HG02870 (cell line): ENCODE results near the gene GJD4.
A peak's percentile ranks its signal among the peaks of the same experiment; 100 is the strongest.

Experiments
- ATAC-seq: cut with Tn5 transposase; IDR thresholded peaks from one replicate; pipeline ENCODE4 v1.9.1; 2021; ENCODE audit warnings: mild to moderate bottlenecking, moderate library complexity; ENCODE audit not compliant: unreplicated experiment

The GJD4 gene

DNA sequence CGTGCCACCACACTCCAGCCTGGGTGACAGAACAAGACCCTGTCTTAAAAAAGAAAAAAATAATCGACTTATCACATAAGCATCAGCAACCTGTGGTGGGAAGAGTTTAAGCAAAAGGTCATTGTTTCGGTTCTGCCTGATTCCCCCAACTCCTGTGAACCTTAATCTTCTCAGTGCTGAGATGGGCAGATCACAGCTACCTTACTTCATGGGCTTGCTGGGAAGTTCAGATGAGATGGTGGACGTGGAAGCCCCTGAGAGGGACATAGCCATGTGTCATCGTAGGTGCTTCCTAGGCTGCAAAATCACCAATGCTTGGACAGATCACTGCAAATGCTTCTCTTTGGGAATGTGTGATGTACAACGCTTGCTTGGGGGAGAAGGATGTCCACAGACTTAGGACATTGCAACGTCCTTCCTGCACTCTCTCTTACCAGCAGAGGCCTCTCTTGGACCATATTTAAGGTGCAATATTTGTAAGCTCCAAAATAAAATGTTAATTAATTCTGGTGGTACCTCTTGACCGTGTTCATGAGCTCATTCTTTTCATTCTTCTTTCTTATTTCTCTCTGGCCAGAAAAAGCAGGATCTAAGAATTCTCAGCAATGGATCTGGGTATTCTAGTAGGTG lies 8.6 kb downstream of the GJD4 start:
- no peak for ATAC-seq

DNA sequence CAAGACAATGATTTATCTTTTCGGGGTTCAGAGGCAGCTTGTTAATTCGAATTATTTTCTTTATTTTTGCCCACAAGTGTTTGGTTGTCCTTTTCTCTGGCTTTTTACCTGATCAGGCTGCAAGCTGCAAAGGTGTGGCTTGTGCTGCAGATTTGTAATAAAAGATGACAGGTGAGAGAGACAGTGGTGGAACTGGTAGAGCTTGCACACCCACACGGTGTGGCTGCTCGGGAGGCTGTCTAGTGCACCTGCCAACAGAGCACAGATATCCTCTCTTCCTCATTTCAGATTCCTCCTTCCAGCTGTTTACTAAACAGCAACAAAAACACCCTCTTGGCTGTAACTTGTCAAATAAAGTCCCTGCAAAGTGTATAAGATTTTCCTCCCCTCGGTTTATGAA lies 9.2 kb downstream of the GJD4 start:
- ATAC-seq: no peak

DNA sequence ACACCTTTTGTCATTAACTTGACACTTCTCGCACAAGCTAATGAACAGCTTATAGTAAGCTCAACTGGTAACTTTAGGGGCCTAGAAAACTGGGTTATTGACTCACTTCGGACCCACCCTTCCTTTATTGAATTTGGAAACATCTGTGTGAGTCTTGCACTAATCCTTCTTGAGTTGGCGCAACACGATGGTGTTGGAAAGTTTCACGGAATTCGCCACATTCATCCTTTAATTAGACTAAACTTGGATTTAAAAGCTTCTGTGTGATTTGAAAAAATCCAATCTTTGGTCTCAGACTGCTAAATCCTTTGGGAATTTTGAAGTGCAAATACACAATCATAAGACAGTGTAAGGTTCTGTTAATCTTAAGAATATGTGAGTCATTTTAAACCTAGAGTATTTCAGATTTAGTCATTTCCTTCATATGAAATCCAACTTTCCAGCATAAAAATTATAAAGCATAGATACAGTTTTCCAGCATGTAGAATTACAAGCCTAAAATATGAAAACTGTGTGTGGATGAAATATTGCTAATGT lies 21.9 kb downstream of the GJD4 start:
- ATAC-seq: no peak

DNA sequence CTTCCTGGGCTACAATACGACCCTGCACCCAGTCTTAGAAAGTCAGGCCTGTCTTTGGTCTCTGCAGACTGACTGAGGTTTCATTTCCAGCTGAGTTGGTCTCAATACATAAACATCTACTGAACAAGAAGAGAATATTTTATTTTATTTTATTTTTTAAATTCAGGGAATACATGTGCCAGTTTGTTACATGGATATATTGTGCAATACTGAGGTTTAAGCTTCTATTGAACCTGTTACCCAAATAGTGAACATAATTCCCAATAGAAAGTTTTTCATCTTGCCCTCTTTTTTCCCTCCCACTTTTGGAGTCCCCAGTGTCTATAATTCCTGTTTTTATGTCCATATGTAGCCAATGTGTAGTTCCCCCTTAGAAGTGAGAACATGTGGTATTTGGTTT lies 26.3 kb downstream of the GJD4 start:
- ATAC-seq: no peak

DNA sequence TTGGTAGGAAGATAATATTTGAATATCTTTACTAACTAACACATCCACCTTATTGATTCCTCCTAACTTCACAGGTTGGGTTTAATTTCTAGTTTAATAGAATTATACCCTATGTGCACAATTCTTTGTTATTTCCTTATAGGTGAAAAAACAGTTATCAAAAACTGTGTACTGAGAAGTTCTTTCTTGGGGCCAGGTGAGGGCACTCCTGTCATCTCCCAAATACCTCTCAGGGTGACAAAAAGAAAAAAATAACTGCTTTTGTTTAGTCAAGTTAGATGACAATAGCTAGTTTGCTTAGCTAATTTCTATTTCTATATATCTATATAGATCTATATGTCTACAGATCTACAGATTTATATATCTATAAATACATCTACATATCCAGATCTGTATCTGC lies 26.9 kb downstream of the GJD4 start:
- no peak for ATAC-seq

DNA sequence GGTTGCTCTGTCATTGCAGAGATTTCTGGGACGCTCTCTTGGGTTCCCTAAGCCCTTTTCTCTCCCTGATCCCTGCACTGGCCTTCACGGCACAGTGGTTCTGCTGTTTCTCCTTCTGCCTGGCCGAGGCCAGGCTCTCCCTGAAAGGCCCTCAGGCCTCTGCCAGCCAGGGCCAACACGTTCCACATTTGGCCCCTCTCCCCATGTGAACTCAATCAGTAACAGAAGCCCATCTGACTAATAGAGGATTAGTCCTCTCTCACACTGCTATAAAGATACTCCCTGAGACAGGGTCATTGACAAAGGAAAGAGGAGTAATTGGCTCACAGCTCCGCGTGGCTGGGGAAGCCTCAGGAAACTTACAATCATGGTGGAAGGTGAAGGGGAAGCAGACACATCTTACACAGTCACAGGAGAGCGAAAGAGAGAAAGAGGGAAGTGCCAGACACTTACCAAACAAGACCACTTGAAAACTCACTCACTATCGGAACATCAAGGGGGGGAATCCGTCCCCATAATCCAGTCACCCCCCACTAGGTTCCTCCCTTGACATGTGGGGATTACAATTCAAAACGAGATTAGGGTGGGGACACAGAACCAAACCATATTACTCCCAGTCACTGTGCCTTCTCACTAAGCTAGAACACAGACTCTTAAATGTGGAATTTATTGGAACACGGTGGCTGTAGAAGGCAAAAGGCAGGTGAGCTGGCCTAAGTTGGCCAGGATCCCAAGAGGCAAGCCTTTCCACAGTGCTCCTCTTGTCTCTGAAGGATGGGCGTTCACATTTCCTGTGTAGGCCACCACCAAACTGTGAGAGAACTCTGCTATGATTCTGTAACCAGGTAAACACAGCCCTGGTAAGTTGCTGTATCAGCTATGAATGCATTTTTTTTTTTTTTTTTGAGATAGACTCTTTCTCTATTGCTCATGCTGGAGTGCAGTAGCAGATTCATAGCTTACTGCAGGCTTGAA lies 28.2 kb downstream of the GJD4 start:
- ATAC-seq: no peak

DNA sequence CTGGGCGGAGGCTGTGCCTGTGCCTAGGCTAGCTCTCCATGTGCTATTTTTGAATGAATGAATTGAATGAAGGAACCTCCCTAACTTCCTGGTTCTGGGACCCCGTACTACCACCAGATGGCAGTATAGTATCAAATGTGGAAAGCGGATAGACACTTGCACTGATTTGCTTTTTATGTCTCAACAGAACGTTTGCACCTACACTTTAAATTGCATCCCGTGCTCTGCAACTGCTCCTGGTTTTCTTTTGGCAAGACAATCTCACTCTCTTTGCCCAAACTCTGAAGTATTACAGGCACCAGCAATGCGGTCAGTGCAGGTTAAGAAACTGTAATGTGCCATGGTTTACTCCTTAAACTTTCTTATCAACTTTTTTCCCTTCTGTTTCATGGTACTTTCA lies 30.4 kb downstream of the GJD4 start:
- ATAC-seq: peak; percentile 66

DNA sequence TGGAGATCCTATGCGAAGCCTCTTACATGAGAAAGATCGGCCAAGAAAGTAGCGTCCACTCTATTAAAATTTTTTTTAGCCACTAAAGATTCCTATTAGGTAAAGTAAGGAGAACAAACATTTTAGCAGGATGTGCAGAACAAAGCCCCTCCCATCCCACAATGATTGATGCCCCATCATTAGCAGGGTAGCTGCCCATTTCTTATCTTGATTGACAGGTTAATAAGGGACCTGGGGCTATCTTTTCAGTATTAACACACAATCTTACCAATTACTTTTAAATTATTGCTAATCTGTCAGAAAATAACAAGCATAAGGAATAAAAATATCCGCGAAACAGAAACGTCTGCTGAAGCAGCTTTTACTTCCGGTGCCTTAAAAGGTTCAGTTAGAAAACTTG lies 31.8 kb downstream of the GJD4 start:
- no peak for ATAC-seq

DNA sequence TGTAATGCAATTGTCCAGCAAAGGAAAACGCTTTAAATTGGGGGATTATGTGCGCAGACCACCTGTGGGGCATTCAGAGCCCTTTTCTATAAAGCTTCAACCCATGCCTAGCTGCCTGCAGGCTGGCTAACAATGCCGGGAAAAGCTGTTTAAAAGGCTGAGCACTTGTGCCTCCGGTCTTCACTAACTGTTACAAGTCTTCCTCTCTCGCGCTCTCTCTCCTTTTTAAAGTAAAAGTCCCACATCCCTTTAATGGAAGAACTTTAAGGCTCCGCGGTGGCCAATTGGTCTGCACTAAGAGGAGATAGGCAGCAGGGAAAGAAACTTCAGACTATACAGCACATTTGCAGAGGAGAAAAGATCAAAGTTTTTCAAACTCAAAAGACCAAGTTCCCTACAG lies 32.3 kb downstream of the GJD4 start:
- no peak for ATAC-seq

DNA sequence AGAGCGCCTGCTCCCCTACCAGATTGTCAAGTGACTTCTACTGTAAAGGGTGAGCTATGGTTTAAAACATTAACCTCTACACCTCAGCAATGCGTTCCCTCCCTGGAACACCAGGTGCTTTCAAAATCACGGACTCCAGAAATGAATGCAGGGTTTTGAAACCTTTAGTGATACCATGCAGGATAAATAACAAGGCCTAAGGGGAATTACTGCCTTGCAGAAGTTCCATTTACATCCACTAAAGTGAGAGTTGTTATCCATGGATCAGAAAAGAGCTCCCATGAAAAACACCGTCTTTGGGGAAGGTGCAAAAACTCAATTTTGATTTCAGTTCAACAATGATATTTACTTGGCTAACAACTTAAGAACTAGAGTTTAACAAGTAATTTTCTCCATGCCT lies 33.0 kb downstream of the GJD4 start:
- no peak for ATAC-seq

DNA sequence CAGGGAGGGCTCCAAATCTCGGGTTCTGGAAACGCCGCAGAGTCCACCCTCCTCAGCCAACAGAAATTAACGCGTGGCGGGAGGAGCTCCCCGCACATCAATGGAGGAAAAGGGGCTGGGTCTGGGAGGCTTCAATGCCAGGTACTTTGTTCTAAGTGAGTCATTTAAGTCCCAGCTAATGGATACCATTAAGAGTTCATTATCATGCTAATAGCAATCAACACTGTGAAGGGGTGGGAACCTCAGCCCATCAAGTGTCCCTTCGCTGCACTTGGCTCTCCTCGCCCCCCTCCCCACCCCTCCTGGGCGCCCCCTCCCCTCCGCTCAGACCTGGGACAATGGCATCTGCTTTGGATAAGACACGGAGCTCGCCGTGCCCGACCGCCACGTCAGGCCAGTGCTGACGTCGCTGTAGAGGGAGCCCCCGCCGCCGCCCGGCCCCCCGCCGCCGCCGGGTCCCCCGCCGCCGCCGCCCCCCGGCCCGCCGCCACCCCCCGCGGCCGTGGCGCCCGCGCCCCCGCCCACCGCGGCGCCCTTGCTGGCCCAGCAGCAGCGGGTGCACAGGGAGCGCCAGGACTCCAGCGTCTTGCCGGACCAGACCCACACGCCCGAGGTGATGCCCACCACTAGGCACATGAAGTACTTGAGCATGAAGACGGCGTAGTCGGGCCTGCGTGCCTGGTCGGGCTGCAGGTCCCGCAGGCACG lies 34.0 kb downstream of the GJD4 start:
- ATAC-seq: no peak

DNA sequence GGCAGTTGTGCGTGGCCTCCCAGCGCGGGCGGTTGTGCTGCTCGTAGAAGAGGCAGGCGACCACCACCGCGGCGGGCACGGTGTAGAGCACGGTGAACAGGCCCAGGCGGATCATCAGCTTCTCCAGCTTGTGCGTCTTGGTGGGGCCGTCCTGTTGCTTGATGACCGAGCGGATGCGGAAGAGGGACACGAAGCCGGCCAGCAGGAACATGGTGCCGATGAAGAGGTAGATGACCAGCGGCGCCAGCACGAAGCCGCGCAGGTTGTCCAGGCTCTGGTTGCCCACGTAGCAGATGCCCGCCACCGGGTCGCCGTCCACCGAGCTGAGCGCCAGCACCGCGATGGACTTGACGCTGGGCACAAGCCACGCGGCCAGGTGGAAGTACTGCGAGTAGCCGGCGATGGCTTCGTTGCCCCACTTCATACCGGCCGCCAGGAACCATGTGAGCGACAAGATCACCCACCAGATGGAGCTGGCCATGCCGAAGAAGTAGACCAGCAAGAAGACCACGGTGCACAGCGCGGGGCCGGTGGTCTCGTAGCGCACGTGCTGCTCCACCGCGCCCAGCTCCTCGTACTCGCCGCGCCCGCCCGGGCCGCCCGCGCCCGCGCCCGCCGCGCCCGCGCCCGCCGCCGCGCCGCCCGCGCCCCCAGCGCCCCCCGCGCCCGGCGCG lies 34.7 kb downstream of the GJD4 start:
- no peak for ATAC-seq

DNA sequence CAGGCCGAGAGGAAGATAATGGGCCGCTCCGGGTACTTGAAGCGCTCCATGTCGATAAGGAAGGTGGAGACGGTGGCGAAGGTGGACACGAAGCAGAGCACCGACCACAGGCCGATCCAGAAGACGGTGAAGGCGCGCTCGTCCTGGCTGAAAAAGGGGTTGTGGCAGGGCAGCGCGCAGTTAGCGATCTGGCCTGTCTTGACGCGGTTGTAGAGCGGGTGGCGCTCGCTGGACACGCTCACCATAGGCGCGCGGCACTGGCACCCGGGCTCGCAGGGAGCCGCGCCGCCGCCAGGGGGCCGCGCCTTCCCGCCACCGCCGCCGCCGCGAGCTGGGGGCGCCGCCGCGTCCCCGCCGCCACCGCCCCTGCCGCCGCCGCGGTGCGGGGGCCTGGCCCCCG lies 35.3 kb downstream of the GJD4 start:
- no peak for ATAC-seq

DNA sequence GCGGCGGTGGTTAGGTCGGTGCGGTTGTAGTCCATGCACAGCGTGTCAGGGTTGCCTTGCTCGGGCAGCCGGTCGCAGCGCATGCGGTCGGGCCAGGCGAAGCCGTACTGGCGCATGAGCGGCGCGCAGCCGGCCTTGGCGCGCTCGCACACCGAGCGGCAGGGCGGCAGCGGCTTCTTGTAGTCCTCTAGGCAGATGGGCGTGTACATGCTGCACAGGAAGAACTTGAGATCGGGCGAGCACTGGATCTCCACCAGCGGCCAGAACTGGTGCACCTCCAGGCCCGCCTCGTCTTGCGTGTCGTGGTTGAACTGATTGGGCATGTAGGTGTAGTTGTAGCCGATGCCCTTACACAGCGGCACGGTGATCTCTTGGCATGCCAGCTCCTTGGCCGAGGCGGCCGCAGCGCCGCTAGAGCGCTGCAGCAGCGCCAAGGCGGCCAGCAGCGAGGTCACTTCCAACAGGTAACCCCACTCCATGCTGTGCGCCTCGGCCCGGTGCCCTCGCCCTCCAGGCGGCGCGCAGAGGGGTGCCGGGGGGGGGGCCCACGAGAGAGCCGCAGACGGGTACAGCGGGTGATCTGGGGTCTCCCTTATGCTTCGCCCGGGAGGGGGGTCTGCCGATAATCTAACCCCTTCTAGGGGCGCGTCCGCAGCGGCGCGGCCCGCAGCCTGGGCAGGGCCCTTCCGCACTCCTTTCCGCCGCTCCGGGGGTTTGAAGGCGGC lies 36.0 kb downstream of the GJD4 start:
- peak; percentile 32 for ATAC-seq

DNA sequence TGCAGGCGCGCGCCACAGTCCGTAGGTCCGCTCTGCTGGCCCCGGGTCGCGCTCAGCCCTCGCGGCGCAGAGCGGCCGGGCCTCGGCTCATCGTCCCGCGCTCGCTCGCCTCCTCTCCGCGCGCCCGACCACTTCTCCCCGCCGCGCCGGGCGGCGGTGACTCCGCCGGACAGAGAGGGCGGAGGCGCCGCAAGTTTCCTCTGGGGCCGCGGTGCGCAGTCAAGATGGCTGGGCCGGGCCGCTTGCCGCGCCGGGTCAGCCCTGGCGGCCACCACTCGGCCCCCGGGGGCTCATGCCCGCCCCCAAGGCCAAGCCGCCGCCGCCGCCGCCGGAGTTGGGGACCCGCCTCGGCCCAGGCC lies 36.5 kb downstream of the GJD4 start:
- peak; percentile 19 for ATAC-seq

DNA sequence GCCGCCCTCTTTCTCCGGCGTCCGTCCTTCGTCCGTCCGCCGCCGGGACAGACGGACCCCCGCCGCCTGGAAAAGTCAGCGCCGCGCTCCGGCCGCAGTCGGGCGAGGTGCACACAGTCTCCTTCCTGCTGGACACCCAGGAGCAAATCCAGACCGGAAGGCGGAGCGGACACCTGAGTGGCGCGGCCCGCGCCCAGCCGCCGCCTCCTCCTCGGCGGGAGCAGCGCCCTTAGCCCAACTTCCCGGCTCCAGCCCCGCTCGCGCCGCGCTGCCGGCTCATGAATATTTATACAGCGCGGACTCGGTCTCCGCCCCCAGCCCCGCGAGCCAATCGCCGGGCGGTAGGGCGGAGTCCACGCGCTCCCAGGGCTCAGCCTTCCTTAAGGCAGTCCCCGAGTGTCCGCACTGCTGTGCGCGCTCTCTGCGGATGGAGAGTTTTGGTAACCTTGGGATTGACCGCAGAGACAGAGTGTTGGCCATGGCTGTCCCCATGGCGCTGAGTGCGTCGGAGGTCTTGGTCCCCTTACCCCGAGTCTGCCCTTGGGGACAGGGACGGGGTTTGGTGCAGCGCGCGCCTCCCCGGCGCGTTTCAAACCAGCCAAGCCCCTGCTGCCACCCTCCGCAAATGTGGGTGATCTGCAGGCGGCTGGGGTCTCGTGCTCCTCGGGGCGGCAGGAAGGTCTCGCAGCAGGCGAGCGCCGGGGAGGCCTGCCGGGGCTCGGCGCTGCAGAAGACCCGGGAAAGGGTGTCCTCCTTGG lies 37.1 kb downstream of the GJD4 start, which contains the start of gene FZD8:
FZD8 (minus strand) TSS at position 262 of the 758 bp plus-strand sequence. CDS start 867 bp downstream, outside the sequence.
- peak; percentile 90 for ATAC-seq

DNA sequence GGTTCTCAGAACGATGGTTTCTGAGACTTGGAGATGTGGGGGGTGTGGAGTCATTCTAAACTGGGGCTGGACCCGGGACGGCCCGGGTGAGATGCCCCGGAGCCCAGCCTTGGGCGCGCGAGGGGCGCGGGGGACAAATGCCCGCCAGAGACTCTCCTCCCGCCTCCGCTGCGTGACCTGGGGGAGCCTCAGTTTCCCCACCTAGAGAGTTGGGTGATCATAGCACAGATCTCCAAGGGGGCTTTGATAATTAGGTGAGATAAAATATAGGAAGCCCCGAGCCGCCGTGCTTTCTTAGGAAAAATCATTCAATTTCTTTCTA lies 37.6 kb downstream of the GJD4 start:
- ATAC-seq: no peak

DNA sequence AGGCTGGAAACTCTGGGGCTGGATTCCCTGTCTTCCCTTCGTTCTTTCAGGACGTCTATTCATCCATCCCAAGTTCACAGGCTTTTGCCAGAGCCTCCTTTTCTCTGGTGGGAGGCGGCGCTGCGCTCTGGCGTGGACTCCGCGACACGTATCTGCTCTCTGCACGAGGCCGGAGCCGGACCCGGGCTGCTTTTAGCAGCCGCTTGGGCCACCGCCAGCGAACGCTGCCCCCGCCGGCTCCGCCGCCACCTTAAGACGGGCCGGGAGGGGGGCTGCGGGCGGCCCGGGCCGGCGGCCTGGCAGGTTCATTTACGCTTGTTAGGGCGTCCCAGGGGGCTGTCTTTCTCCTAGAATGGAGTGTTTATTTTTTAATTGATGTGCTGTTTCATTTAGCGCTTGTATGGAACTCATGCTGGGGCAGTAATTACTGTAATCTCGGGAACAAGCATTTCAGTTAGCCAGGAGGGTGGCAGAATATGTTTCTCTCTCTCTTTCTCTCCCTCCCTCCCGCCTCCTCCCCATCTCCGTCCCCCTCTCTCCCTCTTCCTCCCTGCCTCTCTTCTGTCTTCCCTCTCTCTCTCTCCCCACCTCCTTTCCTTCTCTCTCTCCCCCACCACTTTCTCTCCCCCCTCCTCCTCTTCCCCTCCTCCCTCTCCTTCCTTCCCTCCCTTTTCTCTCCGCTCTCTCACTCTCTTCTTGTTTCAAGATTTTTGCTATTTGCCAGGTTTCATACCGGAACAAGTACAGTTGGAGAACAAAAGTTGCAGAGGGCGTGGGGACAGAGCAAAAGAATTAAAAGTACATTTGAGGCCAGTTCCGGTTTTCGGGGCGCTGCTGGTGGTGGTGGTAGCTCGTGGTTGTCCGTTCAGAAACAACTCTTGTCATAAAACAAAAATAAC lies 38.3 kb downstream of the GJD4 start:
- no peak for ATAC-seq
